ENCODE data around the gene OXNAD1. TPM values are rescaled to one million over a fixed set of nuclear protein-coding genes. Genes with fewer than 3 reads are reported as not detected.

Gene OXNAD1
- total RNA-seq, 1 experiment from 2014 or later = 12.1 TPM

GRCh38 chr3:16221990-16222389, 43.0 kb upstream of the OXNAD1 start:
- ChIA-PET POLR2A (no interaction called here), CTCF (no interaction called here)
- H3K9me3 ChIP-seq (ENCODE audit: control insufficient read depth in 1 of 2, insufficient read depth in 1 of 2, low read depth in 1 of 2, low read length in 2 of 2) = no peaks in the 10 kb centered on the region

More at GRCh38 chr3:16221990-16222389, 43.0 kb upstream of the OXNAD1 start:
- no peak overlapping the region for H3K27ac ChIP-seq (ENCODE audit: low read depth, low read length)
- H3K4me2 ChIP-seq (ENCODE audit: low read length) = no peak overlapping the region
- no peaks in the 10 kb centered on the region for H4K20me1 ChIP-seq (ENCODE audit: insufficient read depth)
- H3K79me2 ChIP-seq (ENCODE audit: insufficient read depth, low read length) = no peaks in the 10 kb centered on the region
- no TSS peak for BruUV-seq (replicated peaks)
- no peaks in the 10 kb centered on the region for H3K36me3 ChIP-seq (ENCODE audit: control insufficient read depth in 1 of 2, insufficient read depth in 2 of 2, low read length in 2 of 2)
- no peak for DNase-seq (ENCODE audit: low read depth, low spot score)
- no peaks in the 10 kb centered on the region for H3K4me1 ChIP-seq (ENCODE audit: control insufficient read depth in 1 of 2, insufficient read depth in 2 of 2, low read length in 2 of 2)
- H3K27me3 ChIP-seq (ENCODE audit: insufficient read depth, low read length) = no peaks in the 10 kb centered on the region
- TF ChIP-seq EZH2 (IDR thresholded peaks at IDR 0.05) (no peak), RAD21 (IDR thresholded peaks at IDR 0.05; ENCODE audit: low read depth) (no peak), CTCF (IDR thresholded peaks at IDR 0.05 in 2 of 3, conservative IDR thresholded peaks at IDR 0.05 in 1 of 3; ENCODE audit: borderline replicate concordance in 1 of 3, insufficient read depth in 1 of 3, low read depth in 2 of 3, low read length in 2 of 3) (no peak), FOSL1 (IDR thresholded peaks at IDR 0.05; ENCODE audit: low read depth) (no peak), ZNF274 (IDR thresholded peaks at IDR 0.05; ENCODE audit: low read depth, low read length) (no peak), TCF7L2 (IDR thresholded peaks at IDR 0.05; ENCODE audit: borderline replicate concordance, extremely low read depth, insufficient read depth, insufficient read length) (no peak), REST (IDR thresholded peaks at IDR 0.05; ENCODE audit: low read depth) (no peak), SIN3A (IDR thresholded peaks at IDR 0.05; ENCODE audit: low read depth) (no peak), ZFX (IDR thresholded peaks at IDR 0.05) (no peak), EGR1 (IDR thresholded peaks at IDR 0.05; ENCODE audit: low read depth) (no peak), EZH2phosphoT487 (IDR thresholded peaks at IDR 0.05; ENCODE audit: borderline replicate concordance) (no peak), JUND (IDR thresholded peaks at IDR 0.05) (no peak), CEBPB (IDR thresholded peaks at IDR 0.05; ENCODE audit: low read depth) (no peak), SP1 (IDR thresholded peaks at IDR 0.05; ENCODE audit: low read depth) (no peak), POLR2A (IDR thresholded peaks at IDR 0.05; ENCODE audit: borderline replicate concordance, extremely low read depth, insufficient read depth, insufficient read length) (no peak), SRF (IDR thresholded peaks at IDR 0.05; ENCODE audit: low read depth) (no peak)
- TF ChIP-seq, protein P1, sequence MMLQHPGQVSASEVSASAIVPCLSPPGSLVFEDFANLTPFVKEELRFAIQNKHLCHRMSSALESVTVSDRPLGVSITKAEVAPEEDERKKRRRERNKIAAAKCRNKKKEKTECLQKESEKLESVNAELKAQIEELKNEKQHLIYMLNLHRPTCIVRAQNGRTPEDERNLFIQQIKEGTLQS (IDR thresholded peaks at IDR 0.05) = no peak
- H2AFZ ChIP-seq (ENCODE audit: low read depth, low read length, poor library complexity, severe bottlenecking) = no peak overlapping the region
- H3K4me3 ChIP-seq (replicated peaks in 1 of 2; ENCODE audit: low read depth in 1 of 2, low read length in 2 of 2) = no peak overlapping the region
- no peak for ATAC-seq
- intact Hi-C loops (cut with micrococcal nuclease) = no loop called here
- H3K9me2 ChIP-seq (ENCODE audit: insufficient read depth) = no peaks in the 10 kb centered on the region
- no peak overlapping the region for H3K9ac ChIP-seq (ENCODE audit: low read length)
- RAD21 ChIA-PET (ENCODE audit: low non-redundant PET in 1 of 2, low total read pairs in 2 of 2, uncharacterized antibody in 2 of 2, unreplicated experiment in 2 of 2) = no interaction called here

Measured in HCT116 (cell line).